NCI-H187 (cell line): Measurements from ENCODE around the gene PDIA5.

Experiments used
- DNase-seq, 2 experiments: peaks; one replicate each; lab custom pipeline; 2025; lab: John Stamatoyannopoulos, UW

The PDIA5 gene

GRCh38 chr3:123042413-123042812, 24.4 kb upstream of the PDIA5 start:
- DNase-seq = no peak

GRCh38 chr3:123044981-123045763, 21.7 kb upstream of the PDIA5 start:
- DNase-seq = no peak

- no peak for DNase-seq
Observed at GRCh38 chr3:123046262-123047061, 20.4 kb upstream of the PDIA5 start.

GRCh38 chr3:123047062-123047319, 19.8 kb upstream of the PDIA5 start:
- no peak for DNase-seq

- no peak for DNase-seq
Observed at GRCh38 chr3:123048480-123049237, 18.2 kb upstream of the PDIA5 start.

GRCh38 chr3:123050666-123051065, 16.2 kb upstream of the PDIA5 start:
- no peak for DNase-seq

- no peak for DNase-seq
Observed at GRCh38 chr3:123053107-123053506, 13.7 kb upstream of the PDIA5 start.

GRCh38 chr3:123054109-123054778, 12.6 kb upstream of the PDIA5 start:
- DNase-seq = no peak

- DNase-seq = no peak
Observed at GRCh38 chr3:123054931-123055330, 11.9 kb upstream of the PDIA5 start.

- DNase-seq = no peak
Observed at GRCh38 chr3:123055352-123055751, 11.5 kb upstream of the PDIA5 start.

GRCh38 chr3:123058505-123058904, 8.3 kb upstream of the PDIA5 start:
- no peak for DNase-seq

- DNase-seq = no peak
Observed at GRCh38 chr3:123060054-123060453, 6.8 kb upstream of the PDIA5 start.

- no peak for DNase-seq
Observed at GRCh38 chr3:123061856-123062255, 5.0 kb upstream of the PDIA5 start.

- DNase-seq = no peak
Observed at GRCh38 chr3:123063034-123063433, 3.8 kb upstream of the PDIA5 start.

- no peak for DNase-seq
Observed at GRCh38 chr3:123064506-123064905, 2.3 kb upstream of the PDIA5 start.

GRCh38 chr3:123064914-123065313, 1.9 kb upstream of the PDIA5 start:
- DNase-seq = no peak

GRCh38 chr3:123066599-123066895, 278 bp upstream of the PDIA5 start:
- no peak for DNase-seq

GRCh38 chr3:123067689-123068600, 1.1 kb downstream of the PDIA5 start:
- no peak for DNase-seq

GRCh38 chr3:123068601-123069381, 2.0 kb downstream of the PDIA5 start:
- DNase-seq = no peak

GRCh38 chr3:123070510-123070909, 3.7 kb downstream of the PDIA5 start:
- DNase-seq = no peak

GRCh38 chr3:123071146-123071545, 4.3 kb downstream of the PDIA5 start:
- no peak for DNase-seq
